Measurements from ENCODE around the gene FARSB.
"Not testable (repeated sequence)": the region's sequence is repeated elsewhere in the genome, so short reads cannot be mapped to it uniquely, and the experiment has no call there.

Gene FARSB

GRCh38 chr2:222655787-222656525 lies at the start of gene FARSB:
FARSB (minus strand) TSS chr2:222656092; CDS start chr2:222656073, 19 bp downstream.
- in situ Hi-C loops (cut with MboI; ENCODE audit: low sequenced_read_pairs) = no loop called here

- in situ Hi-C loops (cut with MboI; ENCODE audit: low sequenced_read_pairs) = no loop called here
These were observed 48.0 kb upstream of the FARSB start for GRCh38 chr2:222703886-222704285.

GRCh38 chr2:222703091-222703490 lies 47.2 kb upstream of the FARSB start:
- in situ Hi-C loops (cut with MboI; ENCODE audit: low sequenced_read_pairs) = no loop called here

- in situ Hi-C loops (cut with MboI; ENCODE audit: low sequenced_read_pairs) = no loop called here
These were observed 45.8 kb upstream of the FARSB start for GRCh38 chr2:222701721-222702131.

- in situ Hi-C loops (cut with MboI; ENCODE audit: low sequenced_read_pairs) = no loop called here
These were observed 45.3 kb upstream of the FARSB start for GRCh38 chr2:222701233-222701632.

- in situ Hi-C loops (cut with MboI; ENCODE audit: low sequenced_read_pairs) = no loop called here
These were observed 42.4 kb upstream of the FARSB start for GRCh38 chr2:222698276-222698675.

GRCh38 chr2:222693837-222694236 lies 37.9 kb upstream of the FARSB start:
- in situ Hi-C loops (cut with MboI; ENCODE audit: low sequenced_read_pairs) = no loop called here

GRCh38 chr2:222693413-222693812 lies 37.5 kb upstream of the FARSB start:
- in situ Hi-C loops (cut with MboI; ENCODE audit: low sequenced_read_pairs) = not testable (repeated sequence)

- in situ Hi-C loops (cut with MboI; ENCODE audit: low sequenced_read_pairs) = no loop called here
These were observed 34.8 kb upstream of the FARSB start for GRCh38 chr2:222690564-222691200.

GRCh38 chr2:222689322-222689721 lies 33.4 kb upstream of the FARSB start:
- in situ Hi-C loops (cut with MboI; ENCODE audit: low sequenced_read_pairs) = no loop called here

- in situ Hi-C loops (cut with MboI; ENCODE audit: low sequenced_read_pairs) = no loop called here
These were observed 33.0 kb upstream of the FARSB start for GRCh38 chr2:222688917-222689316.

GRCh38 chr2:222686086-222686750 lies 30.3 kb upstream of the FARSB start:
- in situ Hi-C loops (cut with MboI; ENCODE audit: low sequenced_read_pairs) = no loop called here

- in situ Hi-C loops (cut with MboI; ENCODE audit: low sequenced_read_pairs) = no loop called here
These were observed 27.9 kb upstream of the FARSB start for GRCh38 chr2:222683805-222684204.

GRCh38 chr2:222677981-222678380 lies 22.1 kb upstream of the FARSB start:
- in situ Hi-C loops (cut with MboI; ENCODE audit: low sequenced_read_pairs) = no loop called here

- in situ Hi-C loops (cut with MboI; ENCODE audit: low sequenced_read_pairs) = no loop called here
These were observed 18.0 kb upstream of the FARSB start for GRCh38 chr2:222673883-222674282.

- in situ Hi-C loops (cut with MboI; ENCODE audit: low sequenced_read_pairs) = no loop called here
These were observed 17.4 kb upstream of the FARSB start for GRCh38 chr2:222673273-222673672.

GRCh38 chr2:222672068-222672401 lies 16.1 kb upstream of the FARSB start:
- in situ Hi-C loops (cut with MboI; ENCODE audit: low sequenced_read_pairs) = no loop called here

GRCh38 chr2:222671259-222672067 lies 15.6 kb upstream of the FARSB start, which contains the start of gene MOGAT1:
MOGAT1 (plus strand) TSS chr2:222671658; CDS start chr2:222671786, 128 bp downstream.
- in situ Hi-C loops (cut with MboI; ENCODE audit: low sequenced_read_pairs) = no loop called here

- in situ Hi-C loops (cut with MboI; ENCODE audit: low sequenced_read_pairs) = no loop called here
These were observed 14.5 kb upstream of the FARSB start for GRCh38 chr2:222670191-222671038.

- in situ Hi-C loops (cut with MboI; ENCODE audit: low sequenced_read_pairs) = no loop called here
These were observed 13.5 kb upstream of the FARSB start for GRCh38 chr2:222669353-222669752.
